ENCODE results near the gene EGFL8. TPM values are rescaled to one million over a fixed set of nuclear protein-coding genes. Genes with fewer than 3 reads are reported as not detected.
A peak's percentile ranks its signal among the peaks of the same experiment; 100 is the strongest.

Gene EGFL8
- total and polyA plus RNA-seq, 2 donors (not counting 3 experiments of a cell fraction or from before 2014, with no cell fraction given), result 9.0 to 12.6 TPM

DNA sequence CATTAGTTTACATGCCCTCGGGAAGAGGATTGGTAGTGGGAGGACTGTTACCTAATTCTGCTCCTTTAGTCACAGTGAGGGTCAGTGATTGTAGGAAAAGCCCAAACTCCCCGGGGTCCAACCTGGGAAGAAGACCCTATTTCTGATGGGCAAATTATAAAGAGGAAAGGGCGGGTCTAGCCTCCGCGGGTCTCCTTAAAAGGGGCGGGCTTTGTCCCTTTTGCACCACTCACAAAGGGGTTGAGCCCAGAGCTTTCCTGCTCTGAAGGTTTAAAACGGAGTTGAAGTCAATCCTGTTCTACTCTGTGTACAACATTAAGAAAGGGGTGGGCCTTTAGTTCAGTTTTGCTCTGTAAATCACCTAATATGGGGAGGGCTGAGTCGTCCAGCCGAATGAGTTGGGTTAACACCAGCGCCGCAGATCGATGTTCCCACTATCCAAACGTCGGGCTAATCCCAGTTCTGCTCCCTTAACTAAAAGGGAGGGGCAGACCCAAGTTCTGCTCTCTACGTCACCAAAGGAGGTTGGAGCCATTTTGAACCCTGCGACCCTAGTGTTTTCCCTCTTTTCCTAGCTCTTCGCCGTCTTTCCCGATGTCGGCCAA, 12.9 kb downstream of the EGFL8 start:
- BruUV-seq (replicated peaks), result TSS peak; percentile 73
- no peak for DNase-seq (ENCODE audit: low read depth, low spot score)

More for the DNA sequence above, 12.9 kb downstream of the EGFL8 start:
- Histone ChIP-seq H3K36me3 (ENCODE audit: control insufficient read depth in 2 of 2, extremely low read depth in 1 of 2, insufficient read depth in 2 of 2, low read length in 2 of 2) (peaks cover 0 to 11% of the 10 kb centered on the region in 2 experiments), H3K27me3 (ENCODE audit: control insufficient read depth in 2 of 2, insufficient read depth in 2 of 2, low read length in 2 of 2) (no peaks in the 10 kb centered on the region), H3K4me3 (replicated peaks in 1 of 3; ENCODE audit: insufficient read depth in 1 of 3, low read depth in 1 of 3, low read length in 3 of 3) (peak overlapping the region; percentile 9 to 67 (median 40)), H3K27ac (ENCODE audit: insufficient read depth, low read depth, low read length) (peak overlapping the region; percentile 83), H2AFZ (ENCODE audit: low read depth, low read length) (peak overlapping the region; percentile 56), H3K9me3 (replicated peaks; ENCODE audit: control insufficient read depth, insufficient read depth, low read length) (no peaks in the 10 kb centered on the region), H3K9me1 (replicated peaks; ENCODE audit: control insufficient read depth, extremely low read depth, insufficient read depth, low read length) (no peaks in the 10 kb centered on the region), H3K79me2 (ENCODE audit: control insufficient read depth, insufficient read depth, low read length) (peaks cover 21% of the 10 kb centered on the region), H3K4me1 (ENCODE audit: control insufficient read depth, extremely low read depth, insufficient read depth, low read length) (peaks cover 30% of the 10 kb centered on the region), H3K4me2 (ENCODE audit: insufficient read depth, low read length) (peak overlapping the region; percentile 83), H4K20me1 (replicated peaks; ENCODE audit: control insufficient read depth, extremely low read depth, insufficient read depth, low read length) (no peaks in the 10 kb centered on the region), H3K9ac (replicated peaks; ENCODE audit: extremely low read depth, insufficient read depth, low read length) (peak overlapping the region; percentile 86)
- CTCF ChIA-PET, result interaction anchor here (0.7 to 2.9 kb wide), 5 partner anchors 13 to 47 kb away, joined by 3 to 15 read pairs (median 5); partner anchors contain the start of genes FKBPL, GPSM3 and PBX2
- intact Hi-C loops (cut with micrococcal nuclease) (loop anchor here (5.0 kb wide), 2 partner anchors 220 to 795 kb away; partner anchors contain the start of genes NELFE and SKIC2), dilution Hi-C loops (cut with MboI; ENCODE audit: extremely low pct_ligation_motif_present, low sequenced_read_pairs) (no loop called here)
- TF ChIP-seq MYC (IDR thresholded peaks at IDR 0.05; ENCODE audit: low read depth, low read length) (no peak), POLR2AphosphoS5 (IDR thresholded peaks at IDR 0.05; ENCODE audit: insufficient read depth, low read depth, low read length) (peak; percentile 31), POLR2A (IDR thresholded peaks at IDR 0.05; ENCODE audit: low read depth, low read length) (peak; percentile 58), GATA2 (IDR thresholded peaks at IDR 0.05; ENCODE audit: insufficient read depth, insufficient read length, low read depth, low read length) (no peak), FOS (IDR thresholded peaks at IDR 0.05; ENCODE audit: borderline replicate concordance, insufficient read depth, low read length) (no peak), EZH2 (IDR thresholded peaks at IDR 0.05; ENCODE audit: borderline replicate concordance, low read depth, low read length, severe bottlenecking) (no peak), JUN (IDR thresholded peaks at IDR 0.05; ENCODE audit: borderline replicate concordance, insufficient read depth, insufficient read length, low read depth) (no peak)
- TF ChIP-seq, protein P1, sequence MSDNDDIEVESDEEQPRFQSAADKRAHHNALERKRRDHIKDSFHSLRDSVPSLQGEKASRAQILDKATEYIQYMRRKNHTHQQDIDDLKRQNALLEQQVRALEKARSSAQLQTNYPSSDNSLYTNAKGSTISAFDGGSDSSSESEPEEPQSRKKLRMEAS (IDR thresholded peaks at IDR 0.05; ENCODE audit: insufficient read depth, insufficient read length), result no peak
- TF ChIP-seq, protein P2, sequence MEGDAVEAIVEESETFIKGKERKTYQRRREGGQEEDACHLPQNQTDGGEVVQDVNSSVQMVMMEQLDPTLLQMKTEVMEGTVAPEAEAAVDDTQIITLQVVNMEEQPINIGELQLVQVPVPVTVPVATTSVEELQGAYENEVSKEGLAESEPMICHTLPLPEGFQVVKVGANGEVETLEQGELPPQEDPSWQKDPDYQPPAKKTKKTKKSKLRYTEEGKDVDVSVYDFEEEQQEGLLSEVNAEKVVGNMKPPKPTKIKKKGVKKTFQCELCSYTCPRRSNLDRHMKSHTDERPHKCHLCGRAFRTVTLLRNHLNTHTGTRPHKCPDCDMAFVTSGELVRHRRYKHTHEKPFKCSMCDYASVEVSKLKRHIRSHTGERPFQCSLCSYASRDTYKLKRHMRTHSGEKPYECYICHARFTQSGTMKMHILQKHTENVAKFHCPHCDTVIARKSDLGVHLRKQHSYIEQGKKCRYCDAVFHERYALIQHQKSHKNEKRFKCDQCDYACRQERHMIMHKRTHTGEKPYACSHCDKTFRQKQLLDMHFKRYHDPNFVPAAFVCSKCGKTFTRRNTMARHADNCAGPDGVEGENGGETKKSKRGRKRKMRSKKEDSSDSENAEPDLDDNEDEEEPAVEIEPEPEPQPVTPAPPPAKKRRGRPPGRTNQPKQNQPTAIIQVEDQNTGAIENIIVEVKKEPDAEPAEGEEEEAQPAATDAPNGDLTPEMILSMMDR (IDR thresholded peaks at IDR 0.05; ENCODE audit: extremely low read depth in 1 of 2, insufficient read depth in 1 of 2, low read depth in 1 of 2, low read length in 2 of 2), result no peak
- FAIRE-seq, result no peak
- POLR2A ChIA-PET, result interaction anchor here (1.2 to 1.7 kb wide), 5 partner anchors 13 to 520 kb away, joined by 3 to 9 read pairs (median 4); partner anchors contain the start of genes ATF6B and PBX2

Measured in endothelial cell of umbilical vein (primary cell).